ENCODE measurements around the gene TRPM3.

- TF ChIP-seq CTCF (conservative IDR thresholded peaks at IDR 0.05; ENCODE audit: low read depth, low read length) (peak; percentile 74), EZH2phosphoT487 (IDR thresholded peaks at IDR 0.05; ENCODE audit: borderline replicate concordance, low read length) (no peak), EZH2 (IDR thresholded peaks at IDR 0.05; ENCODE audit: low read length, unreplicated experiment) (no peak)
These were observed 196.4 kb downstream of the TRPM3 start for GRCh38 chr9:70924895-70925547.

Measured in PC-3 (cell line).